Myometrial cell (primary cell): ENCODE measurements around the gene ERGIC1. TPM values are rescaled to one million over a fixed set of nuclear protein-coding genes. Genes with fewer than 3 reads are reported as not detected.

Source experiments
- total RNA-seq: library from RNA; depleted of rRNA; stranded (reverse); fragments of >200 nt; gene quantifications from 2 replicates; pipeline ENCODE4 v1.2.3, GENCODE V29; 2015

The ERGIC1 gene
- total RNA-seq = 227 and 229 TPM in 2 replicates

GRCh38 chr5:172833686-172834414 is at the start of gene ERGIC1:
ERGIC1 (plus strand) TSS chr5:172834251; CDS start chr5:172834414, 163 bp downstream.

GRCh38 chr5:172983542-172984243 is 149.6 kb downstream of the ERGIC1 start, which contains the start of gene ATP6V0E1:
ATP6V0E1 (plus strand) TSS chr5:172983771; CDS start chr5:172983861, 90 bp downstream.

Other genes starting within 250 kb of the ERGIC1 start
- 5.3 and 5.5 TPM in 2 replicates for gene NEURL1B, start 193.0 kb upstream of the ERGIC1 start, total RNA-seq
- 174 and 191 TPM in 2 replicates for gene DUSP1, start 63.1 kb upstream of the ERGIC1 start, total RNA-seq
- gene RPL26L1, start 125.2 kb downstream of the ERGIC1 start, total RNA-seq = 51.3 and 65.4 TPM in 2 replicates
- gene ATP6V0E1, start 149.5 kb downstream of the ERGIC1 start, total RNA-seq = 148 and 203 TPM in 2 replicates
- gene CREBRF, start 222.1 kb downstream of the ERGIC1 start, total RNA-seq = 5.8 and 11.2 TPM in 2 replicates